GM23248 (cell line): ENCODE data around the gene RSAD1. TPM values are rescaled to one million over a fixed set of nuclear protein-coding genes. Genes with fewer than 3 reads are reported as not detected.
A peak's percentile ranks its signal among the peaks of the same experiment; 100 is the strongest.

Experiments
- DNase-seq: peaks from one replicate; pipeline ENCODE4 v3.0.0-alpha.2; 2015
- H2AFZ ChIP-seq: fragments of 200-600 bp; sonication (generic); 2 replicates; pipeline ENCODE4 v1.6.1; 2016; ENCODE audit warnings: antibody characterized with exemption
- H3F3A ChIP-seq: fragments of 200-600 bp; sonication (generic); 2 replicates; pipeline ENCODE4 v1.6.1; 2016; ENCODE audit warnings: mild to moderate bottlenecking, antibody characterized with exemption, mixed run types; ENCODE audit not compliant: insufficient read depth
- H3K27ac ChIP-seq: fragments of 200-600 bp; sonication (generic); 2 replicates; pipeline ENCODE4 v1.5.1; 2016; ENCODE audit warnings: mild to moderate bottlenecking
- H3K27me3 ChIP-seq: fragments of 200-600 bp; sonication (generic); replicated peaks from 2 replicates; pipeline ENCODE4 v1.6.1; 2016; ENCODE audit warnings: mild to moderate bottlenecking; ENCODE audit not compliant: insufficient read depth
- H3K36me3 ChIP-seq: fragments of 200-600 bp; sonication (generic); 2 replicates; pipeline ENCODE4 v1.6.1; 2016; ENCODE audit warnings: low read depth, mild to moderate bottlenecking
- H3K4me1 ChIP-seq: fragments of 200-600 bp; sonication (generic); 2 replicates; pipeline ENCODE4 v1.6.1; 2016; ENCODE audit warnings: mild to moderate bottlenecking; ENCODE audit not compliant: insufficient read depth
- H3K4me2 ChIP-seq: fragments of 200-600 bp; sonication (generic); one replicate; pipeline ENCODE4 v1.6.1; 2016; ENCODE audit warnings: mild to moderate bottlenecking; ENCODE audit not compliant: unreplicated experiment
- H3K4me3 ChIP-seq: fragments of 200-600 bp; sonication (generic); 2 replicates; pipeline ENCODE4 v1.5.1; 2016; ENCODE audit warnings: mild to moderate bottlenecking
- H3K79me2 ChIP-seq: fragments of 200-600 bp; sonication (generic); 2 replicates; pipeline ENCODE4 v1.6.1; 2016; ENCODE audit warnings: mild to moderate bottlenecking; ENCODE audit not compliant: insufficient read depth
- H3K9ac ChIP-seq: fragments of 200-600 bp; sonication (generic); 2 replicates; pipeline ENCODE4 v1.6.1; 2016; ENCODE audit warnings: mild to moderate bottlenecking
- H3K9me2 ChIP-seq: fragments of 200-600 bp; sonication (generic); 2 replicates; pipeline ENCODE4 v1.6.1; 2016; ENCODE audit warnings: mixed run types, mild to moderate bottlenecking, moderate library complexity; ENCODE audit not compliant: insufficient read depth
- H3K9me3 ChIP-seq: fragments of 200-600 bp; sonication (generic); one replicate; pipeline ENCODE4 v1.6.1; 2017; ENCODE audit warnings: low read depth
- H4K20me1 ChIP-seq: fragments of 200-600 bp; sonication (generic); 2 replicates; pipeline ENCODE4 v1.6.0; 2016; ENCODE audit not compliant: insufficient read depth
- EZH2 ChIP-seq: fragments of 200-600 bp; sonication (generic); IDR thresholded peaks from 2 replicates; pipeline ENCODE4 v1.6.1; 2018; ENCODE audit warnings: antibody characterized with exemption, mild to moderate bottlenecking; ENCODE audit not compliant: insufficient read depth, poor library complexity, severe bottlenecking
- EZH2phosphoT487 ChIP-seq: fragments of 200-600 bp; sonication (generic); IDR thresholded peaks from 2 replicates; pipeline ENCODE4 v1.6.1; 2018; ENCODE audit warnings: antibody characterized with exemption, moderate library complexity, mild to moderate bottlenecking, low read depth; ENCODE audit not compliant: insufficient read depth
- WGBS, 2 experiments: methylation state at CpG; one replicate each; pipeline ENCODE4 v1.1.6; 2015 to 2017; ENCODE audit warnings: low lambda C conversion rate in 2 of 2, low coverage in 1 of 2; ENCODE audit errors: missing lambda C conversion rate in 2 of 2; 5-methylcytosine and 5-hydroxymethylcytosine counted together
- in situ Hi-C: fragments of 300-500 bp; cut with MboI; formaldehyde crosslinking; loops from 2 replicates; pipeline ENCODE4 v1.15.0; 2020
- polyA plus RNA-seq: library from polyadenylated mRNA; unstranded; fragments of >200 nt; fragmentation: Nextera tagmentation; extraction: Ambion mirVana; gene quantifications from 2 replicates; pipeline ENCODE4 v1.2.1, GENCODE V29; 2016
- total RNA-seq: library from RNA; depleted of rRNA; stranded (reverse); fragments of >200 nt; shearing (Covaris generic); gene quantifications from 2 replicates; pipeline ENCODE4 v1.2.3, GENCODE V29; 2014

The RSAD1 gene
- total and polyA plus RNA-seq, 2 experiments from 2014 or later, result 19.8 to 22.4 TPM

DNA sequence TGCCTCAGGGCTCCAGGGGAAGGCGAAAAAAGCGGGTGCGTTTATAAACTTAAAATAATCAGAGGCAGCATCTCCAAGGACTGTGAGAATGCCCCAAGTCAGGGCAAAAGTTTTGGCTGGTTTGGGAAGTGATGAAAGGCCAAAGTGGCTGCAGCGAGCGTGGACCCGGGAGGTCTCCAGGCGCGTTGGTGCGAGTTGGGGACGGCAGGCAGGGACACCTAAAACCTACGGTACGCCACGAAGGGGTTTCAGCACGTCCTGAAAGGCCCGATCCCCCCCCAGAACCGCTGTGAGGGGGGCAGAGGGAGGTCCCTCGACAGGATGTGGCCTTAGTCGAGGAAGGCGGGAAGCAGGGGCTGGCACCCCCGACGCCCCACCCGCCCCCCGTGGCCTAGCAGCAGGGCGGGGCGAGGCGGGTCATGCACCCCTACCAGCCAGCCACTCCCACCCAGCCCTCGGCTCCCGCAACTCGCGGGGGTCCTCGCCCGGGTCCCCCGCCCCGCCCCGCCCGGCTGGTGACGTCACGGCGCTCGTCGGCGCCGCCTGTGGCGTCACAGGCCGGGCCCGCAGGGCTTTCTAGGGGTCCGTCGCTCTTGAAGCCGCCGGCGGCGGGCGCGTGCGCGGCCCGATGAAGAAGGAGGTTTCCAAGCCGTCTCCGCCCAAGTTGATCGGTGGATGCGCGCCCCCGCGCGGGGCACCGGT is 29.4 kb downstream of the RSAD1 start, which contains the start of gene MYCBPAP:
Gene MYCBPAP, plus strand, starts transcription at position 569 of the 702 bp plus-strand sequence. CDS start 236 bp downstream, outside the sequence.
- TF ChIP-seq EZH2phosphoT487, result no peak
- H3K9ac ChIP-seq, result peak within 1 kb of the TSS; percentile 79
- DNase-seq, result peak; percentile 91

DNA sequence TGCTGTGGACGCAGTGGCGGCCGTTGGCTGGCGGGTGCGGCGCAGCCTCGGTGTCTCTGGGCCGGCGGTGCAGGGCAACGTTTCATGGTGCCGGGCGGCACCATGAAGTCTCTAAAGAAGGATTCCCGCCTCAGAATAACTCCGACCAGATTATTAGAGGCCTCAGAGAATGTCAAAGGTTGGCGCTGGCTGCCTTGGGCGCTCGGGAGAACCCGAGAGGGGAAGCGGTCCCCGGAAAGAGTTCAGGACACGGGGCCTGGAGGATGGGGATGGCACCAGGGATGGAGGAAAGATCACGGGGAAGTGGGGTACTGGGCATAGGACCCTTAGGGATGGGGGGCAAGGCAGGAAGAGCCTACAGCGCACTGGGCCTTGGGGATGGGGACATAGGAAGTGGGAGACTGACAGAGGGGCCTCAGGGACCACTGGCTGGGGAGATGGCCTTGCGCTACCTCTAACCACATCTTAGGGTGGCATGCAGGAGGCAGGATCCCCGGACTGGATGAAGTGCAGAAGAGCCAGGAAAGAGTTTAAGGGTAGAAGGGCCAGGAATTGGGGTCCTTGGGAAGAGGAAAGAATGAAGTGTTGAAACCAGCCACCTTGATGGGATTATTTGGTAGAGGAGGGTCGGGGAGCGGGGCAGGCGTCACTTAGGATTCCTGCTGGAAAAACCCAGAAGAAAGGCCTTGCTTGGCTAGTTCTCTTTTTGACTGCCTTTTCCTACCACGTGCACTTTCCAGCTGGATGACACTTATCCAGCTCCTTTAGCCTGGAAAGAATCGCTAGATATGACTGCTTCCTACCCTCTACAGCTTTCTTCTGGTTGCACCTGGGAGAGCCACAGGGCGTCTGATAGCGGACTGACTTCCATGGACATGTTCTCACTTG is 30.2 kb downstream of the RSAD1 start:
- Histone ChIP-seq H3K9me3 (no peaks in the 10 kb centered on the region), H3K4me3 (peak overlapping the region; percentile 69), H3K4me2 (peak overlapping the region; percentile 90), H3K27ac (peak overlapping the region; percentile 29), H3K9ac (peak overlapping the region; percentile 79), H3K36me3 (no peaks in the 10 kb centered on the region), H3K4me1 (no peaks in the 10 kb centered on the region), H3K79me2 (no peaks in the 10 kb centered on the region), H3K9me2 (no peaks in the 10 kb centered on the region), H3F3A (no peaks in the 10 kb centered on the region), H2AFZ (peak overlapping the region; percentile 97), H3K27me3 (no peaks in the 10 kb centered on the region), H4K20me1 (no peaks in the 10 kb centered on the region)
- TF ChIP-seq EZH2phosphoT487 (no peak), EZH2 (no peak)
- peak; percentile 51 for DNase-seq
- 15 to 16% methylated on average over 32 of the region's 32 CpGs for WGBS, 2 experiments
- in situ Hi-C loops, result loop anchor here (25.0 kb wide), 1 partner anchor 453 kb away; no protein-coding TSS in a partner anchor

More for the DNA sequence above, 29.4 kb downstream of the RSAD1 start, which contains the start of gene MYCBPAP:
- Histone ChIP-seq H4K20me1 (no peaks in the 10 kb centered on the region), H3K79me2 (no peaks in the 10 kb centered on the region), H3K9me2 (no peaks in the 10 kb centered on the region), H3K27me3 (no peaks in the 10 kb centered on the region), H2AFZ (peak within 1 kb of the TSS; percentile 97), H3K9me3 (no peaks in the 10 kb centered on the region), H3K36me3 (no peaks in the 10 kb centered on the region), H3K4me3 (peak within 1 kb of the TSS; percentile 69), H3K4me1 (no peaks in the 10 kb centered on the region), H3K4me2 (peak within 1 kb of the TSS; percentile 90), H3F3A (no peaks in the 10 kb centered on the region), H3K27ac (peak within 1 kb of the TSS; percentile 40)
- in situ Hi-C loops, result loop anchor here (25.0 kb wide), 1 partner anchor 454 kb away; no protein-coding TSS in a partner anchor
- 2 to 3% methylated on average over 37 to 56 of the region's 66 CpGs for WGBS, 2 experiments

DNA sequence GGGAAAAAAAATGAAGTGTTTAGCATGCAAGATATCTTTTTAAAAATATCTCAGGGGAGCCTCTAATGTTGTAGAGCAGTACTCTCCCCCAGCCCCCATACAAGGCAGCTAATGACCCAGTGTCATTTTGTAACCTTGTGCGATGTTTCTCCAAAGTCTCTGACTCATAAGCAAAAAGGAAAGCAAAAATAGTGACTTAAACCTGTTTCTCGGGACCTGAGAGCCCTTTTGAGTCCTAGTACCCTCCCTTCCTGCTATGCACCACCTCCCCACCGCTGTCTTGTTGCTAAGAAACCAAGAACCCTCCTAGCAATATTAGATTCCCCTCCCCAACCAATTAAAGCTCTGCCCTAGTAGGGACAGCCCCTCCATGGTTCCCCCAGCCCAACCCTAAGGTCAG is 32.4 kb downstream of the RSAD1 start:
- Histone ChIP-seq H3K9ac (no peak overlapping the region), H3K9me3 (no peaks in the 10 kb centered on the region), H3K4me2 (no peak overlapping the region), H3K36me3 (no peaks in the 10 kb centered on the region), H3F3A (no peaks in the 10 kb centered on the region), H3K27ac (no peak overlapping the region), H4K20me1 (no peaks in the 10 kb centered on the region), H3K4me3 (no peak overlapping the region), H3K4me1 (peaks cover 11% of the 10 kb centered on the region; the same call in 1 of the 2 replicates), H2AFZ (no peak overlapping the region), H3K9me2 (no peaks in the 10 kb centered on the region), H3K27me3 (no peaks in the 10 kb centered on the region), H3K79me2 (no peaks in the 10 kb centered on the region)
- TF ChIP-seq EZH2 (no peak), EZH2phosphoT487 (no peak)
- peak; percentile 42 for DNase-seq
- WGBS, 2 experiments, result 28 to 46% methylated on average over 3 of the region's 3 CpGs
- in situ Hi-C loops, result loop anchor here (25.0 kb wide), 1 partner anchor 451 kb away; no protein-coding TSS in a partner anchor

DNA sequence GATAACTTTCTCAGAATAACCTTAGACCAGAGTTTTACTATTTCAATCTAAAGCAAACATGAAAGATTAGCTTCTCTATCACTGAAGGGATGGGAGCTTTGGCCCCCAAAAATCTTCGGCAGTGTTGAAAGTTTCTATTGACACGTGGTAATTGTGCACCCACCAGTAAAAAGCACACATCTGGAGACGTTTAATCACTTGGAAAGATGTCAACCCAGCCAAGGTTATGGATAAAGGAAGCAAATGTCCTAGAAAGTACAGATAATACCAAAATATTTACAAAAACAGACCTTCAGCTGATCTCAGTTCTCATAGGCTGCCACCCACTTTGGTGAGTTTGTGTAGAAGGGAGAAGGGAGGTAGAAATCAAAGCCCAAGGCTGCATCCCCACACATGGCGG is 34.8 kb downstream of the RSAD1 start:
- H3K27ac ChIP-seq, result no peak overlapping the region
- no peaks in the 10 kb centered on the region for H3K27me3 ChIP-seq
- H2AFZ ChIP-seq, result no peak overlapping the region
- H3K4me3 ChIP-seq, result no peak overlapping the region
- peaks cover 11% of the 10 kb centered on the region; the same call in 1 of the 2 replicates for H3K4me1 ChIP-seq
- H3K36me3 ChIP-seq, result no peaks in the 10 kb centered on the region
- no peak overlapping the region for H3K9ac ChIP-seq
- no peak overlapping the region for H3K4me2 ChIP-seq
- H3K9me3 ChIP-seq, result no peaks in the 10 kb centered on the region
- DNase-seq, result no peak
- no peaks in the 10 kb centered on the region for H4K20me1 ChIP-seq
- in situ Hi-C loops, result loop anchor here (25.0 kb wide), 1 partner anchor 449 kb away; no protein-coding TSS in a partner anchor
- no peaks in the 10 kb centered on the region for H3F3A ChIP-seq
- no peak for TF ChIP-seq EZH2
- TF ChIP-seq EZH2phosphoT487, result no peak
- H3K79me2 ChIP-seq, result no peaks in the 10 kb centered on the region
- H3K9me2 ChIP-seq, result no peaks in the 10 kb centered on the region
- WGBS, 2 experiments, result 28 to 33% methylated on average over 4 of the region's 4 CpGs
